HepG2 (cell line): ENCODE measurements around the gene MEMO1. TPM values are rescaled to one million over a fixed set of nuclear protein-coding genes. Genes with fewer than 3 reads are reported as not detected.

Experiments used
- AGO2 ChIP-seq: fragments of 200-400 bp; formaldehyde crosslinking; optimal IDR thresholded peaks from 2 replicates; pipeline ENCODE3; 2017; ENCODE audit warnings: mild to moderate bottlenecking, low read depth, low read length, moderate library complexity
- CBX2 ChIP-seq, 2 experiments: fragments of 200-600 bp in 1 of 2; sonication (generic); formaldehyde crosslinking in 1 of 2; IDR thresholded peaks; 2 replicates each; pipeline versions ENCODE4 v1.7.0 to v1.8.1; 2018 to 2022; ENCODE audit warnings: low read depth in 2 of 2, low read length in 1 of 2, mild to moderate bottlenecking in 1 of 2, missing genetic modification reagents in 1 of 2
- CTCF ChIP-seq: sonication (generic); formaldehyde crosslinking; IDR thresholded peaks from 2 replicates; pipeline ENCODE4 v1.5.0; 2020; ENCODE audit warnings: mild to moderate bottlenecking, missing genetic modification reagents, moderate library complexity
- E2F2 ChIP-seq: sonication (generic); formaldehyde crosslinking; IDR thresholded peaks from 2 replicates; pipeline ENCODE4 v1.4.0; 2020; ENCODE audit warnings: missing genetic modification reagents, borderline replicate concordance
- GFI1 ChIP-seq: sonication (generic); formaldehyde crosslinking; IDR thresholded peaks from 2 replicates; pipeline ENCODE4 v1.5.0; 2020; ENCODE audit warnings: missing genetic modification reagents, mild to moderate bottlenecking, borderline replicate concordance
- GTF2F1 ChIP-seq: fragments of 150-350 bp; IDR thresholded peaks from 2 replicates; pipeline ENCODE4 v1.6.1; 2014; ENCODE audit warnings: low read length
- HNF4G ChIP-seq, 2 experiments: sonication (generic) in 1 of 2; formaldehyde crosslinking in 1 of 2; IDR thresholded peaks; 2 replicates each; pipeline versions ENCODE4 v1.4.0 to v1.6.1; 2011 to 2020; ENCODE audit warnings: borderline replicate concordance in 2 of 2, low read depth in 2 of 2, mild to moderate bottlenecking in 2 of 2, low read length in 1 of 2, missing genetic modification reagents in 1 of 2, moderate library complexity in 1 of 2
- IRF2 ChIP-seq: IDR thresholded peaks from 2 replicates; pipeline ENCODE4 v1.6.1; 2018; ENCODE audit warnings: missing genetic modification reagents, missing compliant biosample characterization
- PTBP1 ChIP-seq: fragments of 200-400 bp; formaldehyde crosslinking; IDR thresholded peaks from 2 replicates; pipeline ENCODE4 v1.6.1; 2018; ENCODE audit warnings: low read length, low read depth; ENCODE audit not compliant: poor library complexity, severe bottlenecking
- SCMH1 ChIP-seq: sonication (generic); formaldehyde crosslinking; IDR thresholded peaks from 2 replicates; pipeline ENCODE4 v1.9.0; 2021; ENCODE audit warnings: missing genetic modification reagents, mild to moderate bottlenecking, borderline replicate concordance
- SMARCE1 ChIP-seq: fragments of 450-650 bp; IDR thresholded peaks from 2 replicates; pipeline ENCODE4 v1.6.1; 2017; ENCODE audit warnings: borderline replicate concordance
- THAP9 ChIP-seq: sonication (generic); formaldehyde crosslinking; IDR thresholded peaks from 2 replicates; pipeline ENCODE4; 2020; ENCODE audit warnings: missing genetic modification reagents, mild to moderate bottlenecking, borderline replicate concordance
- ZNF34 ChIP-seq: sonication (generic); formaldehyde crosslinking; IDR thresholded peaks from 2 replicates; pipeline ENCODE4 v1.4.0; 2020; ENCODE audit warnings: mild to moderate bottlenecking, missing genetic modification reagents, borderline replicate concordance
- ZNF670 ChIP-seq: sonication (generic); formaldehyde crosslinking; IDR thresholded peaks from 2 replicates; pipeline ENCODE4 v1.8.0; 2022; ENCODE audit warnings: mild to moderate bottlenecking, missing genetic modification reagents, borderline replicate concordance
- ZNF780A ChIP-seq: sonication (generic); formaldehyde crosslinking; IDR thresholded peaks from 2 replicates; pipeline ENCODE4 v1.8.0; 2022; ENCODE audit warnings: mild to moderate bottlenecking, missing genetic modification reagents, moderate library complexity
- polyA plus RNA-seq, 8 experiments: library from polyadenylated mRNA; depleted of rRNA in 3 of 8; stranded (reverse) in 7 of 8; unstranded in 1 of 8; fragments of >200 nt; fragmentation: Illumina TruSeq in 4 of 8; extraction: Trizol in 4 of 8; gene quantifications; 2 replicates each; pipeline versions ENCODE4 v1.2.1 to v1.2.3, GENCODE V29; 2011 to 2016; ENCODE audit warnings: low read depth in 4 of 8, missing spikeins in 1 of 8, mixed read lengths in 1 of 8; ENCODE audit not compliant: insufficient read depth in 1 of 8
- total RNA-seq, 5 experiments: library from RNA; depleted of rRNA; stranded (reverse); fragments of >200 nt; fragmentation: Illumina TruSeq; extraction: Trizol; gene quantifications; 2 replicates each; pipeline ENCODE4 v1.2.3, GENCODE V29; 2016; ENCODE audit warnings: low read depth in 1 of 5
- TF ChIP-seq, protein P1 (sequence below): sonication (generic); formaldehyde crosslinking; IDR thresholded peaks from 2 replicates; pipeline ENCODE4 v1.9.0; 2021; ENCODE audit warnings: missing genetic modification reagents, borderline replicate concordance
- TF ChIP-seq, protein P2 (sequence below): conservative IDR thresholded peaks from 2 replicates; pipeline ENCODE4 v1.6.1; 2018; ENCODE audit warnings: missing genetic modification reagents

MEMO1 gene
- total and polyA plus RNA-seq, 2 of the 13 experiments (the other 11 are each of a cell fraction or from before 2014, with no cell fraction given): 69.8 to 81.6 TPM

DNA sequence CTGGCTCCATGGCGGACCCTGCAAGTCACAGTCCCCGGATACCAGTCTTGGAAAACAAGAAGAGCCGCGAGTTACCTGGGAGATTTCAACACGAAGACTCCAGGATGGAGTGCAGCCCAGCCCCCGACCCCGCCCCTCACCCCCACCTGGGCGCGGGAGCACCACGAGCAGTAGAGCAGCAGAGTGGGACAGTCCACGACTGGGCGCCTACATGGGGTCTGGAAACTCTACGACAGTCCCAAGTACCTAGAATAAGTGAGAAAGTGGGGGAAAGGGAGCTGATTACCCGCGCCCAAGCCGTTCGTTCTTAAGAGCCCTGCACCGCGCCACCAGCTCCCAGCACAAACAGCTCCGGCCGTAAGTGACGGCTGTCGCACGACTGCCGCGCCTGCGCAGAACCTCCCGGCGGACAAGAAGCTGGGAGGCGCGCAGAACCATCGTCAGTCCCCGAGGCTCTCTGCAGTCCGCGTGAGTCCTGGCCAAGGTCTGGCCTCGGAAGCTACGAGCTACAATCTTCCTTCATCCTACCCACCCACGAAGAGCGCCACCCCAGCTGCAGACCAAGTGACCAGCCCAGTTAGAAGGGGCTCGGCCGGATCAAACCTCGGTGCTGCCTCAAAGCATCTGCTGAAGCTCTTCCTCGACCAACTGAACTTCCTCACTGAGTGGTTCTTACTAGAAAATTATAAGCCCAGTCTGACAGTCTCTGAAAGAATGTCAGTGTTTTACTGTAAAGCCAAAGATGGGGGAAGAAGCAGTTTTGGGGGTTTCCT is 28.8 kb upstream of the MEMO1 start, which contains the start of gene DPY30 (continued):
- TF ChIP-seq THAP9: peak; percentile 80; the same call in 1 of the 2 replicates
- TF ChIP-seq, protein P1, sequence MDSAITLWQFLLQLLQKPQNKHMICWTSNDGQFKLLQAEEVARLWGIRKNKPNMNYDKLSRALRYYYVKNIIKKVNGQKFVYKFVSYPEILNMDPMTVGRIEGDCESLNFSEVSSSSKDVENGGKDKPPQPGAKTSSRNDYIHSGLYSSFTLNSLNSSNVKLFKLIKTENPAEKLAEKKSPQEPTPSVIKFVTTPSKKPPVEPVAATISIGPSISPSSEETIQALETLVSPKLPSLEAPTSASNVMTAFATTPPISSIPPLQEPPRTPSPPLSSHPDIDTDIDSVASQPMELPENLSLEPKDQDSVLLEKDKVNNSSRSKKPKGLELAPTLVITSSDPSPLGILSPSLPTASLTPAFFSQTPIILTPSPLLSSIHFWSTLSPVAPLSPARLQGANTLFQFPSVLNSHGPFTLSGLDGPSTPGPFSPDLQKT (CRISPR knock-in tag): 0 out of 2 replicates have a peak, but pooled peaks have one; percentile 23
- TF ChIP-seq GTF2F1: no peak
- 0 out of 2 replicates have a peak, but pooled peaks have one; percentile 91 for TF ChIP-seq E2F2 (CRISPR knock-in tag)
- TF ChIP-seq HNF4G (IDR thresholded peaks at IDR 0.05; ENCODE audit: borderline replicate concordance, low read depth, low read length): 0 out of 2 replicates have a peak, but pooled peaks have one; percentile 6
- TF ChIP-seq HNF4G (CRISPR knock-in tag; IDR thresholded peaks at IDR 0.05; ENCODE audit: borderline replicate concordance, low read depth): peak; percentile 76; the same call in 1 of the 2 replicates
- TF ChIP-seq, protein P2, sequence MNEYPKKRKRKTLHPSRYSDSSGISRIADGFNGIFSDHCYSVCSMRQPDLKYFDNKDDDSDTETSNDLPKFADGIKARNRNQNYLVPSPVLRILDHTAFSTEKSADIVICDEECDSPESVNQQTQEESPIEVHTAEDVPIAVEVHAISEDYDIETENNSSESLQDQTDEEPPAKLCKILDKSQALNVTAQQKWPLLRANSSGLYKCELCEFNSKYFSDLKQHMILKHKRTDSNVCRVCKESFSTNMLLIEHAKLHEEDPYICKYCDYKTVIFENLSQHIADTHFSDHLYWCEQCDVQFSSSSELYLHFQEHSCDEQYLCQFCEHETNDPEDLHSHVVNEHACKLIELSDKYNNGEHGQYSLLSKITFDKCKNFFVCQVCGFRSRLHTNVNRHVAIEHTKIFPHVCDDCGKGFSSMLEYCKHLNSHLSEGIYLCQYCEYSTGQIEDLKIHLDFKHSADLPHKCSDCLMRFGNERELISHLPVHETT: 0 out of 2 replicates have a peak, but pooled peaks have one; percentile 49
- TF ChIP-seq ZNF34 (CRISPR knock-in tag): no peak
- TF ChIP-seq CBX2 (IDR thresholded peaks at IDR 0.05; ENCODE audit: low read depth, low read length): no peak
- TF ChIP-seq CBX2 (CRISPR knock-in tag; IDR thresholded peaks at IDR 0.05; ENCODE audit: low read depth): no peak
- TF ChIP-seq GFI1 (CRISPR knock-in tag): peak; percentile 66
- peak; percentile 74 for TF ChIP-seq IRF2
- 0 out of 2 replicates have a peak, but pooled peaks have one; percentile 69 for TF ChIP-seq ZNF780A
- no peak for TF ChIP-seq SCMH1
- no peak for TF ChIP-seq PTBP1
- TF ChIP-seq ZNF670 (CRISPR knock-in tag): peak; percentile 75; the same call in 1 of the 2 replicates
- TF ChIP-seq SMARCE1: no peak
- TF ChIP-seq AGO2: no peak
- peak; percentile 60 for TF ChIP-seq CTCF (CRISPR knock-in tag)
